Measurements from ENCODE around the gene CHAT. TPM values are rescaled to one million over a fixed set of nuclear protein-coding genes. Genes with fewer than 3 reads are reported as not detected.
"Not testable (repeated sequence)": the region's sequence is repeated elsewhere in the genome, so short reads cannot be mapped to it uniquely, and the experiment has no call there.

CHAT gene
- total RNA-seq, 1 donor from 2014 or later, result 0.62 TPM

- no peak for DNase-seq
These were observed 39.6 kb downstream of the CHAT start for GRCh38 chr10:49653273-49653929.

GRCh38 chr10:49654036-49654693 lies 40.3 kb downstream of the CHAT start:
- DNase-seq, result no peak

- no peak for DNase-seq
These were observed 41.3 kb downstream of the CHAT start for GRCh38 chr10:49655099-49655498.

- DNase-seq, result no peak
These were observed 43.1 kb downstream of the CHAT start for GRCh38 chr10:49656845-49657493.

GRCh38 chr10:49657606-49658005 lies 43.8 kb downstream of the CHAT start:
- DNase-seq, result no peak

- no peak for DNase-seq
These were observed 47.5 kb downstream of the CHAT start for GRCh38 chr10:49661140-49661856.

- DNase-seq, result no peak
These were observed 48.5 kb downstream of the CHAT start for GRCh38 chr10:49662169-49662830.

GRCh38 chr10:49663596-49663995 lies 49.8 kb downstream of the CHAT start:
- DNase-seq, result no peak

- DNase-seq, result no peak
These were observed 50.4 kb downstream of the CHAT start for GRCh38 chr10:49664006-49664841.

GRCh38 chr10:49664842-49665355 lies 51.1 kb downstream of the CHAT start:
- no peak for DNase-seq

GRCh38 chr10:49666054-49666615 lies 52.3 kb downstream of the CHAT start:
- DNase-seq, result no peak

GRCh38 chr10:49666685-49667084 lies 52.8 kb downstream of the CHAT start:
- no peak for DNase-seq

- DNase-seq, result no peak
These were observed 54.2 kb downstream of the CHAT start for GRCh38 chr10:49667991-49668390.

GRCh38 chr10:49668684-49669083 lies 54.8 kb downstream of the CHAT start:
- DNase-seq, result no peak

GRCh38 chr10:49678827-49679479 lies 65.1 kb downstream of the CHAT start:
- no peak for DNase-seq

- peak; percentile 36 for DNase-seq
These were observed 65.7 kb downstream of the CHAT start, which contains the start of gene C10orf53 for GRCh38 chr10:49679480-49679893. C10orf53 (plus strand) TSS chr10:49679651; CDS start chr10:49679698, 47 bp downstream.

- DNase-seq, result not testable (repeated sequence)
These were observed 68.6 kb downstream of the CHAT start for GRCh38 chr10:49682449-49682848.

GRCh38 chr10:49682879-49683278 lies 69.0 kb downstream of the CHAT start:
- DNase-seq, result no peak

GRCh38 chr10:49686651-49687050 lies 72.8 kb downstream of the CHAT start:
- no peak for DNase-seq

GRCh38 chr10:49688261-49688846 lies 74.5 kb downstream of the CHAT start:
- DNase-seq, result no peak

Data from occipital lobe (tissue), 2 donors.